HG02884 (cell line): ENCODE data around the gene SNHG17.

ENCODE experiments used
- ATAC-seq: cut with Tn5 transposase; IDR thresholded peaks from one replicate; pipeline ENCODE4 v1.9.1; 2021; ENCODE audit warnings: mild to moderate bottlenecking, moderate library complexity; ENCODE audit not compliant: unreplicated experiment

Gene SNHG17

GRCh38 chr20:38377039-38377685 lies 58.0 kb downstream of the SNHG17 start:
- ATAC-seq = no peak

- ATAC-seq = no peak
Observed at GRCh38 chr20:38373898-38374297, 61.2 kb downstream of the SNHG17 start.

- no peak for ATAC-seq
Observed at GRCh38 chr20:38373231-38373867, 61.8 kb downstream of the SNHG17 start.

- ATAC-seq = no peak
Observed at GRCh38 chr20:38372806-38373205, 62.3 kb downstream of the SNHG17 start.
